A549 (cell line): ENCODE results near the gene SASH1.

Experiments
- CBX8 ChIP-seq: fragments of 200-600 bp; sonication (generic); IDR thresholded peaks from 2 replicates; pipeline ENCODE4 v1.6.1; 2016
- CHD2 ChIP-seq: fragments of 150-350 bp; IDR thresholded peaks from 2 replicates; pipeline ENCODE4 v1.6.1; 2014; ENCODE audit warnings: low read length; ENCODE audit not compliant: partially characterized antibody
- CTCF ChIP-seq: fragments of >200 bp; sonication (Bioruptor Twin); formaldehyde crosslinking; IDR thresholded peaks from 3 replicates; pipeline ENCODE4 v1.5.1; 2016
- FOSL2 ChIP-seq, 2 experiments: fragments of 450-650 bp in 1 of 2; fragments of >200 bp in 1 of 2; sonication (Bioruptor Twin) in 1 of 2; formaldehyde crosslinking; IDR thresholded peaks; 2 replicates each; pipeline versions ENCODE4 v1.5.0 to v1.6.1; 2016 to 2020; ENCODE audit warnings: mild to moderate bottlenecking in 1 of 2, moderate library complexity in 1 of 2
- HOXA7 ChIP-seq: fragments of 250-450 bp; sonication (Bioruptor Pico); IDR thresholded peaks from 2 replicates; pipeline ENCODE4 v1.5.0; 2020; ENCODE audit warnings: mild to moderate bottlenecking, moderate library complexity
- POLR2A ChIP-seq: IDR thresholded peaks from 2 replicates; pipeline ENCODE4 v1.6.1; 2012; ENCODE audit warnings: mild to moderate bottlenecking, low read length
- REST ChIP-seq: fragments of 200-600 bp; sonication (generic); IDR thresholded peaks from 2 replicates; pipeline ENCODE4 v1.6.1; 2016; ENCODE audit warnings: antibody characterized with exemption, mild to moderate bottlenecking, moderate library complexity
- ZFP36 ChIP-seq: fragments of 450-650 bp; IDR thresholded peaks from 2 replicates; pipeline ENCODE4 v1.6.1; 2014; ENCODE audit warnings: borderline replicate concordance; ENCODE audit not compliant: partially characterized antibody
- ZNF302 ChIP-seq: fragments of 250-450 bp; sonication (Bioruptor Pico); IDR thresholded peaks from 2 replicates; pipeline ENCODE4 v1.9.0; 2021; ENCODE audit warnings: inconsistent platforms, mild to moderate bottlenecking, moderate library complexity

- TF ChIP-seq POLR2A (no peak), REST (no peak), CTCF (no peak), HOXA7 (CRISPR knock-in tag) (no peak), FOSL2 (IDR thresholded peaks at IDR 0.05) (no peak), FOSL2 (CRISPR knock-in tag; IDR thresholded peaks at IDR 0.05) (no peak), ZFP36 (no peak), CHD2 (no peak), ZNF302 (CRISPR knock-in tag) (no peak), CBX8 (no peak)
Observed at GRCh38 chr6:148513145-148514071, 170.8 kb downstream of the SASH1 start.
